Endothelial cell of umbilical vein (primary cell): ENCODE results near the gene SESN3. TPM values are rescaled to one million over a fixed set of nuclear protein-coding genes. Genes with fewer than 3 reads are reported as not detected.

ENCODE experiments used
- BruUV-seq: library from RNA; stranded (reverse); fragments of 400-500 nt; replicated peaks from 2 replicates; lab custom pipeline; 2021; lab: Mats Ljungman, UMichigan
- CTCF ChIA-PET: fragments of 300-600, 350-600 bp; sonication (Branson Sonifier 250); formaldehyde crosslinking; loops from one replicate; lab custom pipeline; 2021; ENCODE audit warnings: antibody characterized with exemption, inconsistent platforms; lab: Charles Lee
- POLR2A ChIA-PET: fragments of 300-600, 350-600 bp; sonication (Branson Sonifier 250); formaldehyde crosslinking; loops from one replicate; lab custom pipeline; 2021; ENCODE audit warnings: antibody characterized with exemption, inconsistent platforms; lab: Charles Lee
- DNase-seq: peaks from one replicate; pipeline ENCODE4 v3.0.0-alpha.2; 2011; ENCODE audit warnings: low read depth, low spot score
- FAIRE-seq: peaks from 2 replicates; lab custom pipeline; 2011; peaks lifted over from hg19 to GRCh38; lab: Jason Lieb, UNC
- H2AFZ ChIP-seq: 2 replicates; pipeline ENCODE4 v1.6.0; 2012; ENCODE audit warnings: low read depth, low read length, control low read depth, inconsistent platforms
- H3K27ac ChIP-seq: 2 replicates; pipeline ENCODE4 v1.5.1; 2011; ENCODE audit warnings: low read depth, mild to moderate bottlenecking, control low read depth, low read length, moderate library complexity; ENCODE audit not compliant: insufficient read depth
- H3K27me3 ChIP-seq, 2 experiments: 2 replicates each; pipeline versions ENCODE4 v1.6.0 to v1.6.1; 2011; ENCODE audit warnings: low read length in 2 of 2, mixed read lengths in 1 of 2; ENCODE audit not compliant: control insufficient read depth in 2 of 2, insufficient read depth in 2 of 2
- H3K36me3 ChIP-seq, 2 experiments: 2 replicates in 1 of 2; 3 replicates in 1 of 2; pipeline ENCODE4 v1.5.1; 2011; ENCODE audit warnings: low read length in 2 of 2, mild to moderate bottlenecking in 1 of 2, moderate library complexity in 1 of 2; ENCODE audit not compliant: control insufficient read depth in 2 of 2, insufficient read depth in 2 of 2; ENCODE audit errors: extremely low read depth in 1 of 2
- H3K4me1 ChIP-seq: 3 replicates; pipeline ENCODE4 v1.5.1; 2011; ENCODE audit warnings: mild to moderate bottlenecking, low read length; ENCODE audit not compliant: control insufficient read depth, insufficient read depth; ENCODE audit errors: extremely low read depth
- H3K4me2 ChIP-seq: 2 replicates; pipeline ENCODE4 v1.6.1; 2011; ENCODE audit warnings: low read length, control low read depth, mixed read lengths; ENCODE audit not compliant: insufficient read depth
- H3K4me3 ChIP-seq, 3 experiments: fragments of 200-600 bp in 1 of 3; sonication (generic), shearing (Covaris generic) in 1 of 3; replicated peaks in 1 of 3; 2 replicates each; pipeline ENCODE4 v1.5.1; 2011 to 2016; ENCODE audit warnings: control low read depth in 3 of 3, low read length in 3 of 3, mild to moderate bottlenecking in 2 of 3, inconsistent platforms in 1 of 3, low read depth in 1 of 3, moderate library complexity in 1 of 3; ENCODE audit not compliant: insufficient read depth in 1 of 3
- H3K79me2 ChIP-seq: 2 replicates; pipeline ENCODE4 v1.6.0; 2012; ENCODE audit warnings: low read length, inconsistent platforms; ENCODE audit not compliant: control insufficient read depth, insufficient read depth
- H3K9ac ChIP-seq: replicated peaks from 2 replicates; pipeline ENCODE3; 2011; ENCODE audit warnings: low read length, control low read depth; ENCODE audit not compliant: insufficient read depth; ENCODE audit errors: extremely low read depth
- H3K9me1 ChIP-seq: replicated peaks from 3 replicates; pipeline ENCODE4 v1.6.0; 2011; ENCODE audit warnings: mild to moderate bottlenecking, low read length; ENCODE audit not compliant: control insufficient read depth, insufficient read depth; ENCODE audit errors: extremely low read depth
- H3K9me3 ChIP-seq: replicated peaks from 2 replicates; pipeline ENCODE4 v1.5.1; 2012; ENCODE audit warnings: low read length, inconsistent platforms; ENCODE audit not compliant: control insufficient read depth, insufficient read depth
- H4K20me1 ChIP-seq: replicated peaks from 2 replicates; pipeline ENCODE3; 2011; ENCODE audit warnings: mild to moderate bottlenecking, low read length; ENCODE audit not compliant: control insufficient read depth, insufficient read depth; ENCODE audit errors: extremely low read depth
- CTCF ChIP-seq, 2 donors: IDR thresholded peaks; 1 replicate in 1 of 2; 2 replicates in 1 of 2; pipeline ENCODE4 v1.5.1; 2011; ENCODE audit warnings: low read length in 2 of 2, mild to moderate bottlenecking in 2 of 2, moderate library complexity in 2 of 2, control low read depth in 1 of 2, inconsistent platforms in 1 of 2, low read depth in 1 of 2; ENCODE audit not compliant: insufficient read depth in 1 of 2; ENCODE audit errors: extremely low read depth in 1 of 2
- EZH2 ChIP-seq: IDR thresholded peaks from 2 replicates; pipeline ENCODE4 v1.6.1; 2012; ENCODE audit warnings: borderline replicate concordance, low read depth, mild to moderate bottlenecking, moderate library complexity, low read length, inconsistent platforms; ENCODE audit not compliant: severe bottlenecking
- FOS ChIP-seq: IDR thresholded peaks from 2 replicates; pipeline ENCODE4 v1.6.1; 2011; ENCODE audit warnings: mild to moderate bottlenecking, low read length, moderate library complexity, borderline replicate concordance; ENCODE audit not compliant: insufficient read depth
- GATA2 ChIP-seq: IDR thresholded peaks from 2 replicates; pipeline ENCODE4 v1.7.0; 2011; ENCODE audit warnings: low read depth, mild to moderate bottlenecking, moderate library complexity, mixed read lengths, low read length; ENCODE audit not compliant: insufficient read length, insufficient read depth
- JUN ChIP-seq: IDR thresholded peaks from 2 replicates; pipeline ENCODE4 v1.6.1; 2011; ENCODE audit warnings: borderline replicate concordance, low read depth; ENCODE audit not compliant: insufficient read length, insufficient read depth
- MYC ChIP-seq: IDR thresholded peaks from one replicate; pipeline ENCODE4 v1.6.1; 2011; ENCODE audit warnings: mild to moderate bottlenecking, low read depth, low read length
- POLR2A ChIP-seq: IDR thresholded peaks from 2 replicates; pipeline ENCODE4 v1.6.1; 2012; ENCODE audit warnings: low read depth, mild to moderate bottlenecking, control low read depth, low read length
- POLR2AphosphoS5 ChIP-seq: IDR thresholded peaks from 2 replicates; pipeline ENCODE4 v1.6.1; 2012; ENCODE audit warnings: low read depth, mild to moderate bottlenecking, control low read depth, low read length, moderate library complexity; ENCODE audit not compliant: insufficient read depth
- dilution Hi-C: fragments of 300-500 bp; cut with MboI; formaldehyde crosslinking; loops from one replicate; pipeline ENCODE4 v1.15.0; 2019; ENCODE audit warnings: low sequenced_read_pairs; ENCODE audit not compliant: extremely low pct_ligation_motif_present
- intact Hi-C: fragments of 100-400 bp; cut with micrococcal nuclease; formaldehyde crosslinking; loops from one replicate; pipeline ENCODE4 v1.10.0; 2022
- polyA plus RNA-seq, 4 experiments: library from polyadenylated mRNA; depleted of rRNA in 3 of 4; stranded (reverse) in 3 of 4; unstranded in 1 of 4; fragments of >200 nt; gene quantifications; 2 replicates each; pipeline versions ENCODE4 v1.2.1 to v1.2.3, GENCODE V29; 2011 to 2012; ENCODE audit warnings: missing spikeins in 1 of 4
- total RNA-seq: library from RNA; stranded (reverse); gene quantifications from 2 replicates; pipeline ENCODE4 v1.2.3, GENCODE V29; 2021
- TF ChIP-seq, protein P1 (sequence below): IDR thresholded peaks from 2 replicates; pipeline ENCODE4 v1.6.1; 2011; ENCODE audit not compliant: insufficient read depth, insufficient read length

The SESN3 gene
- total and polyA plus RNA-seq, 2 donors (not counting 3 experiments of a cell fraction or from before 2014, with no cell fraction given): 1.6 to 6.9 TPM

GRCh38 chr11:95254131-95254704, 23.2 kb upstream of the SESN3 start:
- dilution Hi-C loops (no loop called here), intact Hi-C loops (no loop called here)
- Histone ChIP-seq H3K4me3 (peak overlapping the region in 2 of 3 experiments; percentile 25 to 47), H3K9me1 (no peaks in the 10 kb centered on the region), H4K20me1 (no peaks in the 10 kb centered on the region), H3K4me1 (no peaks in the 10 kb centered on the region), H3K27me3 (peaks cover 0 to 4% of the 10 kb centered on the region in 2 experiments), H3K36me3 (no peaks in the 10 kb centered on the region), H3K9me3 (no peaks in the 10 kb centered on the region), H2AFZ (peak overlapping the region; percentile 71), H3K79me2 (no peaks in the 10 kb centered on the region), H3K27ac (no peak overlapping the region), H3K4me2 (peak overlapping the region; percentile 85), H3K9ac (no peak overlapping the region)
- BruUV-seq: no TSS peak
- FAIRE-seq (peak; percentile 65), DNase-seq (peak; percentile 90)
- ChIA-PET CTCF (interaction anchor here (0.7 kb wide), 1 partner anchor 10 kb away, joined by 3 read pairs; no protein-coding TSS in a partner anchor), POLR2A (interaction anchor here (1.0 kb wide), 1 partner anchor 23 kb away, joined by 3 read pairs; the partner anchor contains the start of gene SESN3)
- peak; percentile 15 for TF ChIP-seq JUN
- no peak for TF ChIP-seq POLR2AphosphoS5

GRCh38 chr11:95253141-95253540, 22.1 kb upstream of the SESN3 start:
- H2AFZ ChIP-seq: no peak overlapping the region
- H3K9me3 ChIP-seq: no peaks in the 10 kb centered on the region
- ChIA-PET POLR2A (no interaction called here), CTCF (interaction anchor here (0.8 kb wide), 1 partner anchor 452 kb away, joined by 3 read pairs; no protein-coding TSS in a partner anchor)
- dilution Hi-C loops (no loop called here), intact Hi-C loops (no loop called here)
- H3K9ac ChIP-seq: no peak overlapping the region
- H3K27ac ChIP-seq: no peak overlapping the region
- no peak overlapping the region for H3K4me2 ChIP-seq
- no peaks in the 10 kb centered on the region for H3K36me3 ChIP-seq
- BruUV-seq: no TSS peak
- no peaks in the 10 kb centered on the region for H3K9me1 ChIP-seq
- DNase-seq (no peak), FAIRE-seq (no peak)
- TF ChIP-seq, protein P1, sequence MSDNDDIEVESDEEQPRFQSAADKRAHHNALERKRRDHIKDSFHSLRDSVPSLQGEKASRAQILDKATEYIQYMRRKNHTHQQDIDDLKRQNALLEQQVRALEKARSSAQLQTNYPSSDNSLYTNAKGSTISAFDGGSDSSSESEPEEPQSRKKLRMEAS: no peak
- TF ChIP-seq POLR2AphosphoS5 (no peak), FOS (no peak), JUN (no peak), MYC (no peak), EZH2 (no peak), POLR2A (no peak), CTCF (IDR thresholded peaks at IDR 0.05; ENCODE audit: extremely low read depth in 1 of 2, insufficient read depth in 1 of 2, low read depth in 1 of 2, low read length in 2 of 2) (no peak), GATA2 (no peak)
- peaks cover 3 to 4% of the 10 kb centered on the region in 2 experiments for H3K27me3 ChIP-seq
- no peaks in the 10 kb centered on the region for H3K79me2 ChIP-seq
- H4K20me1 ChIP-seq: no peaks in the 10 kb centered on the region
- no peaks in the 10 kb centered on the region for H3K4me1 ChIP-seq
- no peak overlapping the region for H3K4me3 ChIP-seq
